ENCODE results near the gene SIPA1L3. TPM values are rescaled to one million over a fixed set of nuclear protein-coding genes. Genes with fewer than 3 reads are reported as not detected.

The SIPA1L3 gene
- total RNA-seq, 1 donor from 2014 or later: 18.6 TPM

DNA sequence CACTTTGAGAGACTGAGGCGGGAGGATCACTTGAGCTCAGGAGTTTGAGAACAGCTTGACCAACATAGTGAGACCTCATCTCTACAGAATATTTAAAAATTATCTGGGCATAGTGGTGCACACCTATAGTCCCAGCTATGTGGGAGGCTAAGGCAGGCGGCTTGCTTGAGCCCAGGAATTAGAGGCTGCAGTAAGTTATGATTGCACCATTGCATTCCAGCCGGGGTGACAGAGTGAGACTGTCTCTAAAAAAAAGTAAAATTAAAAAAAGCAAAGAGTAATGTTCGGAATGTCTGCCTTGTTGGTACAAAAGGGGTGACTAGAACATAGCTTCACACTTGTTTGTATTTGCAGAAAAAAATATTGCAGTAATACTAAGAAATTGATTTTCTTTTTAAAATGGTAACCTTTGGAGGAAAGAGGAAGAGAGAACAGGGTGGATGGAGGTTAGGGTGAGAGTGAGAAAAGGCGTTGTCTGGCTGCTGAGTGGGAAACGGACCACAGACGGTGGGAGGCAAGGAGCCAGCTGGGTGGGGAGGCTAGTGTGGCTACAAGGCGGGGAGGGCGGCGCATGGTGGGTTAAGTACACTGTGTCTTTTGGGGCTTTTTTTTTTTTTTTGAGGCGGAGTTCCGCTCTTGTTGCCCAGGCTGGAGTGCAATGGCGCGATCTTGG is 339.0 kb downstream of the SIPA1L3 start:
- DNase-seq: no peak

- DNase-seq: no peak
These were observed 340.1 kb downstream of the SIPA1L3 start for GRCh38 chr19:38247126-38247525.

DNA sequence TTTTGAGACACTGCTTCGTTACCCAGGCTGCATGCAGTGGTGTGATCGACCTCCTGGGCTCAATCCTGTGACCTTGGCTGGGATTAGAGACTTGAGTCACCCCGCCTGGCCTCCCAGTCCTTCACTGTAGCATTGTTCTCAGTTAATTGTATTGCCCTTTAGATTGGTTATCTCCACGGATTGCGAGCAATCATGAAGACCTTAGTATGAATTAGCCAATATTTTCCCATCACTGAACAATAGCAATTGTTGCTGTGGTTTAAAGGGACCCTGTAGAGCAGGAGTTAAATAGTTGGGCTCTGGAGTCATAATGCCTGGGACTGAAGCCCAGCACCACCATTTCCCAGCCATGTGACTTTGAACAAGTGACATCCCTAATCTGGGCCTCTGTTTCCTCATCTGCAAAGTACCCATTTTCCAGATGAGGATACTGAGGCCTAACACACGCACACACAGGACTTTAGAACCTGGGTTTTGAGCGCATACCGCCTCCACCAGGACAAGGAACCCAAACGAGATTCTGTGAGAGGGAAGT is 340.8 kb downstream of the SIPA1L3 start:
- no peak for DNase-seq

- no peak for DNase-seq
These were observed 341.4 kb downstream of the SIPA1L3 start for GRCh38 chr19:38248421-38248820.

GRCh38 chr19:38250428-38250820 is 343.4 kb downstream of the SIPA1L3 start:
- no peak for DNase-seq

GRCh38 chr19:38250821-38251563 is 344.0 kb downstream of the SIPA1L3 start:
- DNase-seq: peak; percentile 77

DNA sequence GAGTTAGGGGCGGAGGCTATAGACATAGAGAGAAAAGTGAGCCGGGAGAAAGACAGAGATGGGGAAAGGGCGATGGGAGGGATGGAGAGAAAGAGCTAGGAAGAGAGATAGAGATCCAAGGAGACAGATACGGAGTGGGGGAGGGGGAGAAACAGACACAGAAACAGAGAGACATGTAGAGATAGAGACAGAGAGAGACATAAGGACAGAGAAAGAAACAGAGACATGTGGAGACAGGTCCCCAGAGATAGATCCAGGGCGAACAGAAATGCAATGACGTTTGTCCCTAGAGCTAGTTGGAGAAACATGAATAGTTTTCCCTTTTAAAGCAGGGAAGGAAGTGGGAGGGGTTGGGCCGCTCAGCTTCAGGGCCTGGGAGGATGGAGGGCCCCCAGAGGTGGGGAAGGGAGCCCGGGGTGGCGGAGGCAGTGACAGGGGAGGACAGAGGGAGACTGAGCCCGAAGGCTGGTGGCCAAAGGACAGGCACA is 344.6 kb downstream of the SIPA1L3 start:
- peak; percentile 60 for DNase-seq

GRCh38 chr19:38252385-38252784 is 345.4 kb downstream of the SIPA1L3 start:
- DNase-seq: no peak

GRCh38 chr19:38252941-38253691 is 346.1 kb downstream of the SIPA1L3 start:
- DNase-seq: peak; percentile 80

GRCh38 chr19:38253788-38254187 is 346.8 kb downstream of the SIPA1L3 start:
- no peak for DNase-seq

- DNase-seq: no peak
These were observed 348.5 kb downstream of the SIPA1L3 start for GRCh38 chr19:38255383-38256014.

Small RNA genes lying within 50 kb of the gene (small RNA-seq; reads per million reads assigned to genes)
- not detected for gene RN7SL663P (ENCODE audit: low replicate concordance)

Other genes starting within 250 kb of the SIPA1L3 start
- gene ZNF607, start 187.4 kb upstream of the SIPA1L3 start, total RNA-seq: 12.4 TPM
- gene ZNF573, start 127.6 kb upstream of the SIPA1L3 start, total RNA-seq: 26.8 TPM
- gene WDR87, start 614 bp upstream of the SIPA1L3 start, total RNA-seq: not detected